Keratinocyte (primary cell): ENCODE data around the gene SLBP. TPM values are rescaled to one million over a fixed set of nuclear protein-coding genes. Genes with fewer than 3 reads are reported as not detected.

ENCODE experiments used
- DNase-seq: peaks from one replicate; pipeline ENCODE4 v3.0.0-alpha.2; 2011; ENCODE audit warnings: low read depth, missing footprints, low spot score
- FAIRE-seq: peaks from 2 replicates; lab custom pipeline; 2011; peaks lifted over from hg19 to GRCh38; lab: Jason Lieb, UNC
- H2AFZ ChIP-seq: 2 replicates; pipeline ENCODE4 v1.6.0; 2012; ENCODE audit warnings: low read length, control low read depth, inconsistent platforms; ENCODE audit not compliant: control insufficient read depth
- H3K27ac ChIP-seq: 2 replicates; pipeline ENCODE4 v1.5.1; 2011; ENCODE audit warnings: low read length; ENCODE audit not compliant: control insufficient read depth, insufficient read depth
- H3K27me3 ChIP-seq: 3 replicates; pipeline ENCODE4 v1.6.0; 2011; ENCODE audit warnings: low read length; ENCODE audit not compliant: control insufficient read depth, insufficient read depth; ENCODE audit errors: extremely low read depth
- H3K36me3 ChIP-seq, 2 experiments: 2 replicates in 1 of 2; 3 replicates in 1 of 2; pipeline ENCODE4 v1.5.1; 2011; ENCODE audit warnings: low read length in 2 of 2, mild to moderate bottlenecking in 1 of 2; ENCODE audit not compliant: control insufficient read depth in 2 of 2, insufficient read depth in 2 of 2; ENCODE audit errors: extremely low read depth in 1 of 2
- H3K4me1 ChIP-seq: 3 replicates; pipeline ENCODE4 v1.5.1; 2011; ENCODE audit warnings: low read length; ENCODE audit not compliant: control insufficient read depth, insufficient read depth; ENCODE audit errors: extremely low read depth
- H3K4me2 ChIP-seq: 3 replicates; pipeline ENCODE4 v1.6.0; 2011; ENCODE audit warnings: low read depth, low read length; ENCODE audit not compliant: control insufficient read depth, insufficient read depth; ENCODE audit errors: extremely low read depth
- H3K4me3 ChIP-seq, 3 experiments: fragments of 200-600 bp in 1 of 3; sonication (generic) in 1 of 3; 2 replicates in 2 of 3; 3 replicates in 1 of 3; pipeline ENCODE4 v1.5.1; 2011 to 2016; ENCODE audit warnings: low read length in 3 of 3, mild to moderate bottlenecking in 3 of 3, control low read depth in 2 of 3, inconsistent platforms in 1 of 3, low read depth in 1 of 3, mixed read lengths in 1 of 3, mixed run types in 1 of 3, moderate library complexity in 1 of 3; ENCODE audit not compliant: control insufficient read depth in 2 of 3, insufficient read depth in 2 of 3; ENCODE audit errors: extremely low read depth in 1 of 3
- H3K79me2 ChIP-seq: 2 replicates; pipeline ENCODE4 v1.6.0; 2012; ENCODE audit warnings: low read length; ENCODE audit not compliant: control insufficient read depth, insufficient read depth
- H3K9ac ChIP-seq: 3 replicates; pipeline ENCODE4 v1.6.0; 2011; ENCODE audit warnings: low read length; ENCODE audit not compliant: control insufficient read depth, insufficient read depth; ENCODE audit errors: extremely low read depth
- H3K9me1 ChIP-seq: 3 replicates; pipeline ENCODE4 v1.6.0; 2011; ENCODE audit warnings: low read length; ENCODE audit not compliant: control insufficient read depth, insufficient read depth; ENCODE audit errors: extremely low read depth
- H3K9me3 ChIP-seq: 2 replicates; pipeline ENCODE4 v1.5.1; 2012; ENCODE audit warnings: low read depth, low read length; ENCODE audit not compliant: control insufficient read depth
- H4K20me1 ChIP-seq: 3 replicates; pipeline ENCODE4 v1.6.0; 2011; ENCODE audit warnings: low read length; ENCODE audit not compliant: control insufficient read depth, insufficient read depth; ENCODE audit errors: extremely low read depth
- EZH2 ChIP-seq: IDR thresholded peaks from one replicate; pipeline ENCODE4 v1.6.1; 2012; ENCODE audit warnings: inconsistent platforms, mild to moderate bottlenecking, low read length, moderate library complexity
- dilution Hi-C: fragments of 300-500 bp; cut with MboI; formaldehyde crosslinking; loops from one replicate; pipeline ENCODE4 v1.7.0; 2020; ENCODE audit warnings: low sequenced_read_pairs; ENCODE audit not compliant: extremely low pct_ligation_motif_present
- polyA plus RNA-seq, 5 experiments: library from polyadenylated mRNA; depleted of rRNA in 3 of 5; stranded (reverse) in 3 of 5; stranded (forward) in 1 of 5; unstranded in 1 of 5; fragments of >200 nt; gene quantifications; 1 replicate in 1 of 5; 2 replicates in 3 of 5; 3 replicates in 1 of 5; pipeline versions ENCODE4 v1.2.1 to v1.2.3, GENCODE V29; 2011 to 2012; ENCODE audit warnings: missing spikeins in 2 of 5, low read depth in 1 of 5, low replicate concordance in 1 of 5
- TF ChIP-seq, protein P1 (sequence below), 3 experiments: IDR thresholded peaks in 1 of 3; conservative IDR thresholded peaks in 1 of 3; optimal IDR thresholded peaks in 1 of 3; 2 replicates in 2 of 3; 3 replicates in 1 of 3; pipeline versions ENCODE3 to v1.5.1; 2011; ENCODE audit warnings: low read length in 3 of 3, mild to moderate bottlenecking in 3 of 3, moderate library complexity in 2 of 3, control low read depth in 1 of 3, inconsistent platforms in 1 of 3; ENCODE audit not compliant: insufficient read depth in 2 of 3; ENCODE audit errors: extremely low read depth in 1 of 3

SLBP gene
- polyA plus RNA-seq, 1 donor (not counting 4 experiments of a cell fraction or from before 2014, with no cell fraction given): 90.6 TPM

DNA sequence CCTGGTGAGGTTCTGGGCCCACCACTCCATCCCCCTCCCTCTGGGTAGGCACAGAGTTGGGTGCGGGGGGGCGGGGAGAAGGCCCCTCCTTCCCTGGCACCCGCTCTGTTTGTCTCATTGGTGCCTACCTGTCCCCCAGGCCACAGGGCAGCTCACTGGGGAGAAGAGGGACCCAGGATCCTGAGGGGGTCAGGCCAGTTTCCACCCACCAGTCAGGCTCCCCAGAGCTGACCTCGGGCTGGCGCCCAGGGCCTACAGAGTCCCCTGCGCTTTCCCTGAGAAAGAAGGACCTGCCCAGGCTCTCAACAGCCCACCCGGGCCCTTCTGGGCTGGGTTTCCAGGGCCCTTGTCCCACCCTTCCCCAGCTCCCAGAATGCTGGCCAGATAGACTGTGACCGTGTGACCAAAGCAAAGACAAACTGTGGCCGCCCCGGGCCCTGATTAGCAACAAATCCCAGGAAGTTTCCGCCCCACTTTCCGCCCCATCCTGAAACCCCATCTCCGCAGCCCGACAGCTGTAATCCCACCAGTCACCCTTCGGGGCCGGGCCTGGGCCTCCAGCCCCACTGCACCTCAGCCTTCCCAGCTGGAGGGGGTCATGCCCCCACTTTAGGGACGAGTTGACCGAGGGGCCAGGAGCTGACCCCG lies 47.2 kb upstream of the SLBP start:
- Histone ChIP-seq H3K36me3 (no peaks in the 10 kb centered on the region), H3K4me3 (no peak overlapping the region), H3K27me3 (no peaks in the 10 kb centered on the region), H3K9ac (no peak overlapping the region), H3K79me2 (no peaks in the 10 kb centered on the region), H4K20me1 (no peaks in the 10 kb centered on the region), H2AFZ (peak overlapping the region; percentile 33), H3K9me3 (no peaks in the 10 kb centered on the region), H3K27ac (peak overlapping the region; percentile 43), H3K4me2 (peak overlapping the region; percentile 30), H3K9me1 (peaks cover 2% of the 10 kb centered on the region), H3K4me1 (peaks cover 46% of the 10 kb centered on the region)
- dilution Hi-C loops: no loop called here
- no peak for TF ChIP-seq EZH2
- TF ChIP-seq, protein P1, sequence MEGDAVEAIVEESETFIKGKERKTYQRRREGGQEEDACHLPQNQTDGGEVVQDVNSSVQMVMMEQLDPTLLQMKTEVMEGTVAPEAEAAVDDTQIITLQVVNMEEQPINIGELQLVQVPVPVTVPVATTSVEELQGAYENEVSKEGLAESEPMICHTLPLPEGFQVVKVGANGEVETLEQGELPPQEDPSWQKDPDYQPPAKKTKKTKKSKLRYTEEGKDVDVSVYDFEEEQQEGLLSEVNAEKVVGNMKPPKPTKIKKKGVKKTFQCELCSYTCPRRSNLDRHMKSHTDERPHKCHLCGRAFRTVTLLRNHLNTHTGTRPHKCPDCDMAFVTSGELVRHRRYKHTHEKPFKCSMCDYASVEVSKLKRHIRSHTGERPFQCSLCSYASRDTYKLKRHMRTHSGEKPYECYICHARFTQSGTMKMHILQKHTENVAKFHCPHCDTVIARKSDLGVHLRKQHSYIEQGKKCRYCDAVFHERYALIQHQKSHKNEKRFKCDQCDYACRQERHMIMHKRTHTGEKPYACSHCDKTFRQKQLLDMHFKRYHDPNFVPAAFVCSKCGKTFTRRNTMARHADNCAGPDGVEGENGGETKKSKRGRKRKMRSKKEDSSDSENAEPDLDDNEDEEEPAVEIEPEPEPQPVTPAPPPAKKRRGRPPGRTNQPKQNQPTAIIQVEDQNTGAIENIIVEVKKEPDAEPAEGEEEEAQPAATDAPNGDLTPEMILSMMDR (optimal IDR thresholded peaks at IDR 0.05 in 1 of 3, IDR thresholded peaks at IDR 0.05 in 1 of 3, conservative IDR thresholded peaks at IDR 0.05 in 1 of 3; ENCODE audit: extremely low read depth in 1 of 3, insufficient read depth in 2 of 3, low read length in 3 of 3): no peak
- FAIRE-seq: no peak
- no peak for DNase-seq

DNA sequence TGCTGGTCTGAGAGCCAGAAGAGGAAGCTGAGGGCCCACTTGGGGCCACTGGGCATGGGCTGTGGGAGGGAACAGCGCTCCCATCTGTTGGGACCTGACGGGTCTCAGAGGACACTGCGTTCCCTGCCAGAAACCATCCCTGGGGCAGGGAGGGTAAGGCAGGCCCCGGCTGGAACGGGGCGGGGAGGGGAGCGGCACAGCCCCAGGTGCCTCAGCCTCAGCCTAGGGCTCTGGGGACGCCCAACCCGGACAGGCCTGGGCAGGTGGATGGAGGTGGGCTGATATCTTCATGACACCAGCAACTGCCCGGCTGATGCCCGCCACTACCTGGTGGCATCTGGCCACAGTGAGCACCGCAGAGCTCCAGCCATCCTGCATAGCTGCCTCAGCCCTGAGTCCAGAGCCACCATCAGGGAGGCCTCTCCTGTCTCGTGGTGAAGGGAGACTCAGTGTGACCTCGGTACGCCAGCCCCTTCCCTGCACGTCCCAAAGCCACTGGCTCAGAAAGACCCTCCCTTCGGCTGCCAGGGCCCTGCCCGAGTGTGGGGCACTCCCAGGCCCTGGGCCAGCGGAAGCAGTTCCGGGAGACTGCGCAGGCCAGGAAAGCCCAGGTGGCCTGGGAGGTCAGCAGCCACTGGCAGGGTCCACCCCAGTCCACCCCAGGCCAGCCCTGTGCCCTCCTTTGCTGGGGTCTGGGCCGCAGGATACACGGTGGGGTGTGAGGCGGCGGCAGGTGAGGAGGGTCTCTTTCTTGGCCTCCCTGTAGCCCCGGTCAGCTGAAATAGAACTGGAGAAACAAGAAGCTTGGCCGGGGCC lies 46.4 kb upstream of the SLBP start:
- H3K9me1 ChIP-seq: peaks cover 2% of the 10 kb centered on the region
- FAIRE-seq: peak; percentile 71
- H3K9me3 ChIP-seq: no peaks in the 10 kb centered on the region
- H3K36me3 ChIP-seq: no peaks in the 10 kb centered on the region
- dilution Hi-C loops: no loop called here
- H4K20me1 ChIP-seq: no peaks in the 10 kb centered on the region
- H3K4me2 ChIP-seq: peak overlapping the region; percentile 39
- H3K4me3 ChIP-seq: peak overlapping the region in 1 of 3 experiments; percentile 20
- peak overlapping the region; percentile 46 for H2AFZ ChIP-seq
- no peaks in the 10 kb centered on the region for H3K79me2 ChIP-seq
- no peak for TF ChIP-seq EZH2
- TF ChIP-seq, protein P1 (optimal IDR thresholded peaks at IDR 0.05 in 1 of 3, IDR thresholded peaks at IDR 0.05 in 1 of 3, conservative IDR thresholded peaks at IDR 0.05 in 1 of 3; ENCODE audit: extremely low read depth in 1 of 3, insufficient read depth in 2 of 3, low read length in 3 of 3): no peak
- DNase-seq: peak; percentile 49
- no peaks in the 10 kb centered on the region for H3K27me3 ChIP-seq
- peaks cover 54% of the 10 kb centered on the region for H3K4me1 ChIP-seq
- H3K27ac ChIP-seq: no peak overlapping the region
- peak overlapping the region; percentile 9 for H3K9ac ChIP-seq
